HS-5 (cell line): ENCODE measurements around the gene SUGP2.
"Not testable (repeated sequence)": the region's sequence is repeated elsewhere in the genome, so short reads cannot be mapped to it uniquely, and the experiment has no call there.

Experiments used
- DNase-seq: peaks from one replicate; pipeline ENCODE4 v3.0.0-alpha.2; 2012; ENCODE audit warnings: low read depth

SUGP2 gene

DNA sequence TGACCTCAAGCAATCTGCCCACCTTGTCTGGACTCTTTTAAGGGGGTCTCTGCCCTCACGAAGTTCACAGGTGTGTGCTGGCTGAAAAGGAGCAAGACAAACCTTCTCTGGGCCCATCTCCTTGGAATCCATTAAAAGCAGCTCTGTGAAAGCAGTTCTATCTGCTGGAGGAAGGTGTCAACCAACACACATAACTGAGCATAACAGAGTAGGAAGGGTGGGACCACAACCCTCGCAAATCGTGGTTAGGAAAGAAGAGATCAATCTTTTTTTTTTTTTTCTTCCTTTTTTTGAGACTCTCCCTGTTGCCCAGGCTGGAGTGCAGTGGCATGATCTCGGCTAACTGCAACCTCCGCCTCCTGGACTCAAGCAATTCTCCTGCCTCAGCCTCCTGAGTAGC lies 1.4 kb downstream of the SUGP2 start:
- no peak for DNase-seq

DNA sequence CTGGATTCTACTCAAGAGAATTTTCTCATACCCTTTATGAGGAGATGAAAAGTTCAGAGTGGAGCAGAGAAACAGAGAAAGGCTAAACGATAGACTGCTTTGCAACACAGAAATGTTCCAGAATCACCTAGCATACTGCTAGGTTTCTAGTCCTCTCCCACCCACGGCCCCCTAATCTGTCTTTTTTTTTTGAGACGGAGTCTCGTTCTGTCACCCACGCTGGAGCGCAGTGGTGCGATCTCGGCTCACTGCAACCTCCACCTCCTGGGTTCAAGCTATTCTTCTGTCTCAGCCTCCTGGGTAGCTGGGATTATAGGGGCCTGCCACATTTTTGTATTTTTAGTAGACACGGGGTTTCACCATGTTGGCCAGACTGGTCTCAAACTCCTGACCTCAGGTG lies 4.8 kb downstream of the SUGP2 start:
- DNase-seq = no peak

DNA sequence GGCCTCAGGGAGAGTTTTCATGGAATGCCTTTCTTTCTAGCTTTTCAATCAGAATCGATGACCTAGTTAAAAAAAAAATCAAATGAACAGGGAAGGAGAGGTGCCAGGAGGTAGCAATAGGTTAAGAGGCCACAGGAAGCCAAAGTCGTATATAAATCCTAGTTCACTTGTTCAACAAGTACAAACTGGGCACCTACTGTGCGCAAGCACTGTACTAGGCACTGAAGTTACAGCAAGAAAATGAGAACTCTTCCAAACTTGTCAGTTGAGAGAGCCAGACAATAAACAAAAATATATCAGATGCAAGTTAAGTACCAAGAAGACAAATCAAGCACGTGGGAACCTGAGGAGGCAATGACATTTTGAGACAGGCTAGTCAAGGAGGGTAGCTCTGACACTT lies 6.1 kb downstream of the SUGP2 start:
- no peak for DNase-seq

DNA sequence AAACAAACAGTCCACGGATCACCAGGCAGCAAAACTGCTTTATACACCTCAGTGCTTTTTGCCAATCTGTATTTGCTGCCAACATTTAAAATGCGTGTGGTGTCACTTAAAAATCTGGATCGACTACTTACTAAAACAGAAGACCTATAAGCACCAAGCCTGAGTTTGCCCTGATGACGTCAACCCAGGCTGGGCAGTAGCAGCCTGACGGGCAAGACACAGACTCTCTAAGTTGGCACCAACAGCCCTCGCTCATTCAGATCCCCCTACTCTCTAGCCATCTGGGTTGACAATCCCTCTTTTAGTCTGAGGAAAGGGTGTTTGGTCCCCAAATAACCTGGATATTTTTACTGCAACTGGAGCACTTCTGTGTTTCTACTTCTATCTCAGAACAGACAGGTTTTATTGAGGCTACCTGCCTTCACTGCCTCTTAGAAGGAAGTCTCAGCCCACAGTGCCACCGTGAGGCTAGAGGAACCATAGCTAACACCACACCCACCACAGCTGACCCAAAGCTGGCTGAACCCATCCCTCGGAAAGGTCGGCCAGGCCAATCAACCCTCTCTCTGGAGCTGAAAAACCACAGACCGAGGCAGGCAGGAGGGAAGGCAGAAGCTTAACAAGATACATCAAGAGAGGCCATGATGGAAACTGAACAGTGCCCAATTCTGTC lies 6.9 kb downstream of the SUGP2 start:
- DNase-seq = no peak

DNA sequence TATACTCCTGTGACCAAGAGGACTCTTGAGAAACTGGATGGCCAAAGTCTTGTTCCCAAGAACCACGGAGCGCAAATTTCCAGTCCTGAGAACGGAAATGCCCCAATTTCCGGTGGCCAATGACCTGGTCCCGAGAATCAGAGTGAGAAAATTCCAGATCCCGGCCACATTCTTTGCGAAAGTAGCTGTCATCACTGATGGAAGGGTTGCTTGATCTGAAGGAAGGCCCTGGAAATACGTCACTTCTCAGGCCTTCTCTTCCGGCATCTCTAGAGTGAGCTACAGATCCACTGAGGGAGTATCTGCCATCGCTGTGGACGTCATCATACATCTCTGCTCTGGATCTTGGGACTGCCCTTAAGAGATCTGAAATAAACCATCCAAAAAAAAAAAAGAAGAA lies 7.5 kb downstream of the SUGP2 start:
- DNase-seq = no peak

DNA sequence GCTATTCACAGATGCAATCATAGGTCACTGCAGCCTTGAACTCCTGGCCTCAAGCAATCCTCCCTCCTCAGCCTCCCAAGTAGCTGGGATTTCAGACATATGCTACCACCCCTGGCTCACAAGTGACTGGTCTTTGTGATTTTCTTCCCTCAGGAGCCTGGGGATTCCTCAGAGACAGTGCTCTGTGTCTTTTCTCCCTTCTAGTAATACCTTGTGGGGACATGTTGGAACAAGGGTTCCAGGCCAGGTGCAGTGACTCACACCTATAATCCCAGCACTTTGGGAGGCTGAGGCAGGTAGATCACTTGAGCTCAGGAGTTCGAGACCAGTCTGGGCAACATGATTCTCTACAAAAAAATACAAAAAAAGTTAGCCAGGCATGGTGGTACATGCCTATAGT lies 9.9 kb downstream of the SUGP2 start:
- not testable (repeated sequence) for DNase-seq

DNA sequence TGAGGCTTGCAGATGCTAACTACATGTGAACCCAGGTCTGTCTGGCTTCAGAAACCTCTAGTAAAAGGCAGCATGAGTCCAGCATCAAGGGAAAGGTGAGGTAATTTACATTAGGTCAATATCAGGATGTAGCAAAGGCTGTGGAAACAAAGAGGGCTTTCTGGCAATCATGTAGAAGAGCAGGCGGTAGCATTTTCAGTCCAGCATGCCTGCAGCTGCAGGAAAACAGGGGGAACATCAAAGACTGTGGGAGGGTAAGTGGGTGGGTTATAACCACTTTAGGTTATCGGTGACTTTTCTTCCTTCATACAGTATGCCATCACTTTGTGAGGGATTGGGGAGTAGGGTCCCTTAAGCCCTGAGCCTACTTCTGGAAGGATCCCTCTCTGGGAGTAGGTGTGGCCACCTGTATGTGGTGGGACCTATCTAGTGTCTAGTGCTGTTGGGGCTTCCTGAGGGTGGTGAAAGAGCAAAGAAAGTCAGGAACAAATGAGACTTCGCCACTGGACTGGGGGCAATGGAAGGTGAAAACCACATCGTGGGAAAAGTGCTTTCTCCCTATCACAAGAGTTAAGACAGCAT lies 10.8 kb downstream of the SUGP2 start:
- DNase-seq = no peak

DNA sequence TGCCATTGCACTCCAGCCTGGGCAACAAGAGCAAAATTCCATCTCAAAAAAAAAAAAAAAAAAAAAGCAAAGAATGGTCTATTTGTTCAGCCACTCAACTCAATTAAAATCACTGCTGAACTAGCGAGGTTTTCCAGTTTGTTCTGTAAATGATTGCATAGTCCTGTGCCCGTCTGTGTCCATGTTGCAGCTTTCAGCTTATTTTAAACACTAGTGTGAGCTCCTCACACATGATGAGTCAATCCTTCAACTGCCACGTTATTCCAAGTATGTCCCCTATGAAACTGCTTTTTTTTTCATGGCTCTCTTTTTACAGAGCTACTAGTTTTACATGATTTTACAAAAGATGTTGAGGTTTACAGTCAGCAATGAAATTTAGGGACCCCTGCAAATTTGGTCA lies 12.2 kb downstream of the SUGP2 start:
- no peak for DNase-seq

DNA sequence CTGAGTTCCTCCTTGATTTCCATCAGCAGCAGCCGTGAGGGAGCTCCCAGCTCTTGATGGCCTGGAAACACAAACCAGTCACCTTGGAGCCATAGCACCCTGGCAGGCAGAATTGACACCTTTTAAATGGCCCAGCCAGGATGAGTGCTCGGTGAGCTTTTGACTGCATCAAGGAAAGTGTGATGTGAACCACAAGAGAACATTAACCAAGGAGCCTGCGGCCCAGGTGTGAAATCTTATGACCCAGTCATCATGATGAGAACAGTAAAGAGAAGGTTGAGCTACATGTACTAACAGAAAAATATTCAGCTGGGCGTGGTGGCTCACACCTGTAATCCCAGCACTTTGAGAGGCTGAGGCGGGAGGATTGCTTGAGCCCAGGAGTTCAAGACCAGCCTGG lies 22.8 kb downstream of the SUGP2 start:
- DNase-seq = no peak

DNA sequence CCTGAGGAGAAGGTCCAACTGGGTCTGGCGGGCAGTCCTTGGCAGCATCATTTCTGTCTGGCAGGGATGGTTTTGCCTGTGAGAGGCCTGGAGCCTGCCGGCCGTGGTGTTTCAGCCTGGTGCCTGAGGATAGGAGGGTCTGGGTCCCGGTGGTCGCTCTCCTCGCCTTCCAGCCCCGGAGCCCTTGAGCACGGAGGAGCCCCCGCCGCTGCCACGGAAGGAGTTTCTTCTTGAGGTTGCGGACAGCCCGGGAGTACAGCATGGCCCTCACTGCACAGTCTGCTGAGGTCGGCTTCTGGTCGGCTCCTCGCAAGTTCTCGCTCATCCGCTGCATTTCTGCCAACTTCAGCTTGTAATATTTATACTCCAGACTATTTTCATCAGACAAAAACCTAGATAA lies 23.4 kb downstream of the SUGP2 start:
- no peak for DNase-seq

DNA sequence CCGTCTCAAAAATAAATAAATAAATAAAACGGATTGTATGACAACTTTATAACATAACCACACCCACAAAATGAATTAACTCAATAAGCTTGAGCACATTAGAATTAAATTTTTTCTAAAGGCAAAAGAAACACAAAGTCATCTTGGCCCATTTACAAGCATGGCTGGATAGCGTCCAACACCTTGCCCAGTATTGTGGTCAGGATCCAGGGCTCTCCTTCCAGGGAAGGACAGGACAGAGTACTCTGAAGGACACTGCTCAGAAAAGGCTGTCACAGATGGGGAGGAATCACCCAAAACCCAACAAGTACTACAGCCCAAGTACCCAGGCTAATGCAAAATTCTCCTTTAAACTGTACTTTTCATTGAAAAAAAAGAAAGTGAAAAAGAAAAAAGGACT lies 27.1 kb downstream of the SUGP2 start:
- no peak for DNase-seq

DNA sequence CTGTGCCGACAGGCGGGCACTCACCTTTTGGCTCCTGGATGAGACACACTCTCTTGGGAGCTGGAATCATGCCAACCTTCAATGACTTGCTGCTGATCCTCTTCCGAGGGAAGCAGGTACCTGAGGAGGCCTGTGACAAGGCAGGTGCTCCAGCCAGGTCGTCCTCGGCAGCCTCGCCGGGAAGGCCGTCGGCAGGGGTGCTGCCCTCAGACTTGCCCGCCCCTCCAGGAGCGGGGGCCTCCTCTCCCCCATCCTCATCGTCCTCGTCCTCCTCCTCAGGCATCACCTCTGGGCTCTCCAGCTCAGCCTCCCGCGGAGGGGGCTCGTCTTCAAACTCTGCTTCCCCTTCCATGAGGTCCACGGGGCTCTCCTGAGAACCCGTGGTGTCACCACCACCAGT lies 29.2 kb downstream of the SUGP2 start:
- DNase-seq = no peak

DNA sequence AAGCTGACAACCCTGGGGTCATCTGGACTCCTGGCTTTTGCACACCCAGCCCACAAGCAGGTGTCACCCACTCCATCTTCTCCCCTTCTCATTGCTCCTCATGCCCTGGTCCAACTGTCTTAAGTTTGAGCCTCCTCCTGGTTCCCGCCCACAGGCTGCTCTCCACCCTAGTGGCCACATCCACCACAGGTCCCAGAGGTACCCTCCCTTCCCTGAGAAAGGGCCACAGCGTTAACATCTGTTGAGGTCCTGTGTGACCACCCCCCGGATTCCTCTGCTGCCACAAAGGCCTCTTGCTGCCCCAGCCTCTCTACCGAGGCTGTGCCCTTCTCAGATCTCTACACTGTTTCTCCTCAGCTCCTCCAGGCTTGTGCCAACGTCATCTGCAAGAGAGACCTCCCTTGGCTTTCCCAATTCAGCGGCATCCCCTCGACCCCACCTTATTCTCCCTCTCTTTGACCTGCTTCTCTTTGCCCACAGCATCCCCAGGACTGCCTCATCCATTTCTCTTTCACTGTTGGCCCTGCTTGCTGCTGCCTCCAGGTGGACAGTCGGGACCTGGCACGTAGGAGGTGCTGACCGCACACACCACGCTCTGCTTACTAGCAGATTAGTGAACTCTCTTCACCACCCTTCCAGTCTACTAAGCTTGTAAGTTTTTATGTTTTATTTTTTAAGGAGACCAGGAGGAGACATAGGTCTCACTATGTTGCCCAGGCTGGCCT lies 33.3 kb downstream of the SUGP2 start:
- DNase-seq = no peak

DNA sequence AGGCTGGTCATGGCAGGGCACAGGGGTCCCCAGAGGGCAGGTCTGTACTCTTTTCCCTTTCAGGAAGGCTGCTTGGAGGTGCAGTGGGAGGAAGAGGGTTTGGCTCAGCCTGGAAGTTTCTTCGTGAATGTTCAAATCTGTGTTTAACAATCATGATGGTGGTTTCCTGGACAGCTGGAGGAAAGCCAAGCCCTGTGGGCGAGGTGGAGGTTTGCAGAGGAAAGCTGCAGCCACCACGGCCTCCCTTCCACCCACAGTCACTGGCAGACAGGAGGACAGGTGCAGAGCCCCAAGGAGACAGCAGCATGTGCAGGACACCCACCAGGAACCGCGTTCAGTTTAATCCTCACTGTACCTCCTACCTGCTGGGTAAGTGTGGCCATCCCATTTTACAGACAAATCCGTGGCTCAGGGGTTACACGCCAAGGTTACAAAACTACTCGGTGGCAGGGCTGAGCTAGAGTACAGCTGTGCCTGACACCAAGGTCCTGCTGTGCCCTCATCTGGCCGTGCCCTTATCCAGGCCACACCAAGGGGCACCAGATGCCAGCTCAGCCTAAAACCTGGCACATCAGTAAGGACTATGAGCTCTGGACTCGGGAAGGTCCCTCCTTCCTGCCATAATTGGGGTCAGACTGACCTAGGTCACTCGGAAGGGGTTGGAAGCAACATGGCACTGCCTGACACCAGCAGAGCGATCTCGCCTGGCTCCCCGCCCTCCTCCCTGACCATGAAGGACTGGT lies 34.1 kb downstream of the SUGP2 start:
- DNase-seq = no peak

DNA sequence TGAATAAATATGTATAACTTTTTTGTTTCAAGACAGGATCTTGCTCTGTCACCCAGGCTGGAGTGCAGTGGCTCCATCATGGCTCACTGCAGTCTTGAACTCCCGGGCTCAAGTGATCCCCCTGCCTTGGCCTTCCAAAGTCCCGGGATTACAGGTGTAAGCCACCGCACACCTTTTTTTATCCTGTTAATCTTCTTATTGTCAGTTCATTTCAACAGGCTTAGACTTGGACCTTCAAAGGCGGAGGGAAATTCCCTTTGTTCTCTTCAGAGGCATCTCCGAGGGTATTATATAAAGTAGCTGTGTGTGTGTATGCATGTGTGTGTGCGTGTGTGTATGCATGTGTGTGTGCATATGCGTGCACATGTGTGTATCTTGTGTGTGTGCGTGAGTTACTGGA lies 35.0 kb downstream of the SUGP2 start:
- DNase-seq = no peak

DNA sequence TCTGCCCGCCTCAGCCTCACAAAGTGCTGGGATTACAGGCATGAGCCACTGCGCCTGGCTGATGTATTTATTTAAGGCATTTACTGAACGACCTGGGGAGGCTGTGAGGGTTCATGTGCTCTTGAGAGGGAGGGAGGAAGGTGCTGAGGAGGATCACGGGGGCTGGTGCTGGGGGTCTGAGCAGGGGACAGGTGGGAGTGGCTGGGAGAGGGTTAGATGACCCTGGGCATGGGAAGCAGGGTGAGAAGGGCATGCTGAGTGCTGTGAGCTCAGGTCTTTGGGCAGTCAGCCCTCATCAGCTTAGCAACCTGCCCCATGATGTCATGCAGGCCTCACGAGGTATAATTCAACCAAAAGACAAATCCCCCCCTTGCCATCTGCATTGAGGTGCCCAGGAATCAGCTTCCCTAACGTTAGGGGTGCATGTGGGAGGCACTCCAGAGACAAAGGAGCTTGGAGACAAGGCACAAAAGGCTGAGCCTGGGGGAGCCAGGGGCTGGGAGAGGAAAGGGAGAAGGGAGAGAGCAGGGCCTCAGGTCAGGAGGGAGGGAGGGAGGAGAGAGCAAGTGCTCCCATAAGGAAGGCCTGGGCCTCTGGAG lies 36.4 kb downstream of the SUGP2 start:
- no peak for DNase-seq

DNA sequence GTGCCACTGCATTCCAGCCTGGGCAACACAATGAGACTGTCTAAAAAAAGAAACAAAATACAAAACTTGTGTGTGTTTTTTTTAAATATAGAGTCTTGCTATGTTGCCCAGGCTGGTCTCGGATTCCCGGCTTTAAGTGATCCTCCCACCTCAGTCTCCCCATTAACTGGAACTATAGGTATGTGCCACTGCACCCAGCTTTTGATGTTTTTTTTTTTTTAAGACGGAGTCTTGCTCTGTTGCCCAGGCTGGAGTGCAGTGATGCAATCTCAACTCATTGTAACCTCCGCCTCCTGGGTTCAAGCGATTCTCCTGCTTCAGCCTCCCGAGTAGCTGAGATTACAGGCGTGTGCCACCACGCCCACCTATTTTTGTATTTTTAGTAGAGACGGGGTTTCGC lies 37.0 kb downstream of the SUGP2 start:
- DNase-seq = no peak

DNA sequence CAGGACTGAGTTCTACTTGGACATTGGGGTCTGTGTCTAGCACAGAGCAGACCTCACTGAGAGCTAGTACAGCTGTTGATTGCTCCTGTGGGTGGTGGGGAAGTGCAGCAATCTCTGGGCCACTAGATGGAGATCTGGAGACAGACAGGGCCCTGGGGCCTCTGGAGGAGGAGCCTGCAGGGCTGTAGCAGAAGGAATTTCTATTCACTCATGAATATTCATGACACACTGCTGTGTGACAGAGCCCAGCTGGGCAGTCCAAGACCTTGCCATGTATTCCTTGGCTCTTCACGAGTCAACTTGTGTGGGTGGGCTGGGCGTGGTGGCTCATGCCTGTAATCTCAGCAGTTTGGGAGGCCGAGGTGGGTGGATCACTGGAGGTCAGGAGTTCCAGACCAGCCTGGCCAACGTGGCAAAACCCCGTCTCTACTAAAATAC lies 37.5 kb downstream of the SUGP2 start:
- DNase-seq = peak; percentile 54

DNA sequence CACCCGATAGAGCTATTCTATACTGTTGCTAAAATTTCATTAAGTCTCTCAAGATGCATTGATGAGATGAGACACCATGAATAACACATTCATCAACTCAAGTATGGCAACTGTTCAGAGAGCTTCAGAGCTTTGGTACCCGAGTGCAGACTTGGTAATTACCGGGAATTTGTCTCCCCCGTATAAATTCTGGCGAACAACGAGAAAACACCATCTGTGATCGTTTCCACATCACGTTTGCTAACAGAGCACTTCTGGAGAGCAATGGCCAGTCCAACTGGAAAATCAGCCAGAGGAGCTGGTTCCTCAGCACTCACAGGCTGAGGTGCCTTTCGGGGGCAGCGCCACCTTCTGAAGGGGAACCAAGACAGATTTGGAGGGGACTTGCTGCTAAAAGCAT lies 40.2 kb downstream of the SUGP2 start:
- no peak for DNase-seq

DNA sequence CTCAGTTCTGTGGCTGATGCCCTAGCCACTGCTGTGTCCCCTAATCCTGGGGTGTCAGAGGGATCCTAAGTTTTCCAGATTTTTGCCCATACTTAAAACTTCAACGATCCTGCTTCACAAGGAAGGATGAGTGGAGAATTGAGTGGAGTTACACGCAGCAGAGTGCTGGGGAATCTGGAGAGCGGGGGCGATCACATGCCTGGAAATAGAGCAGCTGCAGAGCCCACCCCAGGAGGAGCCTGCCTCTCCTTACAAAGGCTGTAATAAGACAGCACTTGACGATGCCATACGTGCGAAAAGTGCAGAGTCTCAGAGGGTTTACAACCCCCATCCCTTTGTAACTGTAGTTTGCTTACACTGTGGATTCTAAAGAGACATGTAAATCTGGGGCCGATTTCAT lies 40.6 kb downstream of the SUGP2 start:
- no peak for DNase-seq

DNA sequence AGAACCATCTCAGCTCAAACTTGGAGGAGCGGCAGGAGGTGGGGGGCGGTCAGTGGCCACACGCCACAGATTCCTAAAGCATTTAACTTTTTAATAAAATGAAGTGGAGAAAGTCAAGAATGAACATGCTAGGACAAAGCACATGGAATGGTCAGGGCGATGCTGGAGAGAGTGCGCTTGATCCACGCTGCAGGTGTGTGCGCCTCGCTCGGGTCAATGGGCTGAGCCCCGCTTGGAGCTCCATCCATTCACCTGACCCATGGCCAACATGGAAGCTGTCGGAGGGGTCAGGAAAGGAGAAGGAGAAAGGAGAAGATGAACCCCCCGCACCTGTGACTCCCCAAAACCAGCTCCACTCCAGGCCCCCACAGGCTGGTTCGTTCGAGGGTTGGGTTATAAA lies 41.8 kb downstream of the SUGP2 start:
- DNase-seq = no peak

DNA sequence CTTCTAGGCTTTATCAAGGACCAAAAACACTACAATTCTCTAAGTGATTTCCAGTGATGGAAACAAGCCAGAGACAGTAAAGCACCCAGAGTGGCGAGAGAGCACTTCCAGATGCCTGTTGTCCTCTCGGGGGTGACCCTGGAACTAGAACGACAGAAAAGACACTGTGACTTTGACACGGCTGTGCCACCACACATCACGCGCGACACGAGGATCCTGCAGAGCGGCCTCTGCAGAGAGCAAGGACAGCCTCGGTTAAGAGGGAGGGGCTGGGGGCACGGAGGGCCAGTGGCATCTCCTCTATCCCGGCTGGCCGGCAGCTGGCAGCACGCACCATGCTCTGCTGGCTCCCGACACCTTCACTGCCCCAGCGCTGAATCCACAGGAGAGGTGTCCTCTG lies 42.3 kb downstream of the SUGP2 start:
- DNase-seq = no peak
